GM19099 (cell line): Measurements from ENCODE around the gene FUT8.

Source experiments
- POLR2A ChIP-seq: IDR thresholded peaks from 3 replicates; pipeline ENCODE4 v1.6.1; 2011; ENCODE audit warnings: low read depth; ENCODE audit not compliant: insufficient read length; ENCODE audit errors: extremely low read depth

Gene FUT8

GRCh38 chr14:65772466-65772865 lies 359.9 kb downstream of the FUT8 start:
- TF ChIP-seq POLR2A = no peak

- TF ChIP-seq POLR2A = no peak
Measured at GRCh38 chr14:65772921-65773574, 360.5 kb downstream of the FUT8 start.

GRCh38 chr14:65774041-65774440 lies 361.5 kb downstream of the FUT8 start:
- no peak for TF ChIP-seq POLR2A

- TF ChIP-seq POLR2A = no peak
Measured at GRCh38 chr14:65776193-65776852, 363.8 kb downstream of the FUT8 start.

- no peak for TF ChIP-seq POLR2A
Measured at GRCh38 chr14:65780566-65780965, 368.0 kb downstream of the FUT8 start.

GRCh38 chr14:65783101-65783500 lies 370.6 kb downstream of the FUT8 start:
- TF ChIP-seq POLR2A = no peak

GRCh38 chr14:65783576-65783975 lies 371.0 kb downstream of the FUT8 start:
- TF ChIP-seq POLR2A = no peak

GRCh38 chr14:65784574-65784973 lies 372.0 kb downstream of the FUT8 start:
- no peak for TF ChIP-seq POLR2A

GRCh38 chr14:65787461-65787860 lies 374.9 kb downstream of the FUT8 start:
- no peak for TF ChIP-seq POLR2A

GRCh38 chr14:65788876-65789275 lies 376.3 kb downstream of the FUT8 start:
- no peak for TF ChIP-seq POLR2A

- no peak for TF ChIP-seq POLR2A
Measured at GRCh38 chr14:65789363-65789762, 376.8 kb downstream of the FUT8 start.

GRCh38 chr14:65790172-65790815 lies 377.8 kb downstream of the FUT8 start:
- TF ChIP-seq POLR2A = no peak

GRCh38 chr14:65791191-65791981 lies 378.9 kb downstream of the FUT8 start:
- TF ChIP-seq POLR2A = no peak

GRCh38 chr14:65792208-65792905 lies 379.8 kb downstream of the FUT8 start:
- no peak for TF ChIP-seq POLR2A
